SIG-M5 treated with dmso at 0.1 percent for 504 hours (cell line): ENCODE results near the gene TMEM106C.

Experiments
- DNase-seq: peaks from one replicate; lab custom pipeline; 2025; ENCODE audit not compliant: unreplicated experiment; lab: John Stamatoyannopoulos, UW

Gene TMEM106C

DNA sequence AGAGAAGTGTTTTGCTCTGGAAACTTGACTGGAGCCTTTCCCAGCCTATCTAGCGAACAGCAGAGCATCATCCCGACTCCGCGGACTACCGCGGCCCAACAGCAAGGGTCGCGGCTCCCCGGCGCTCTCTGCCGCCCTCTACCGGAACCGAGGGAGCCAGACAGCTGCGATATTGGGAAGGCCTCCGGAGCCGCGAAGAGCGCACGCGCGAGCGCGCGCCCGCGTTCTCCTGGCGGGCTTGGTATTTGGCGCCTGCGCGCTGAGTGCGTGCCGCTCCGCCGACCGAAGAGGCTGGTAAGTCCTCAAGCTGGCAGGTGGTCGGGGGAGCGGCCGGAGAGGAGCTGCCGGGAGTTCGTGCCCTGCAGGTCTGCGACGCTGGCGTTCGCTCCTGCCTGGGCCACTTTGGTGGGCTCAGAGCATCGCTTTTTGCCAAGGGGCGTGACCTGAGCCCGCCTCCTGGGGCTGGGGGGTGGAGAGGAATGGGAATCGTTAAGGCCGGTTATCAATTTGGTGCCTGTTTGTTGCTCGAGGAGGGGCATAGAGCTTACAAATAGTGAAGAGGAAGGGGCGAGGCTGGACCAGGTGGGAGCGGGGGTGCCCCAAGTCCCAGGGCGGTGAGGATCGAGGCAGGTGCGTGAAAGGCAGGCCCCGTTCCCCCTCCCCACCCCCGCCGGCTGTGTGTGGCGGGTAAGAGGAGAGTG lies at the start of gene TMEM106C:
Gene TMEM106C (plus strand): TSS at position 257 of the 701 bp plus-strand sequence. CDS start 641 bp downstream, outside the sequence.
- DNase-seq = peak; percentile 89

- no peak for DNase-seq
These were observed 42.5 kb upstream of the TMEM106C start for GRCh38 chr12:47920913-47921312.

GRCh38 chr12:47921907-47922306 lies 41.5 kb upstream of the TMEM106C start:
- DNase-seq = no peak

GRCh38 chr12:47927346-47927745 lies 36.0 kb upstream of the TMEM106C start:
- DNase-seq = no peak

DNA sequence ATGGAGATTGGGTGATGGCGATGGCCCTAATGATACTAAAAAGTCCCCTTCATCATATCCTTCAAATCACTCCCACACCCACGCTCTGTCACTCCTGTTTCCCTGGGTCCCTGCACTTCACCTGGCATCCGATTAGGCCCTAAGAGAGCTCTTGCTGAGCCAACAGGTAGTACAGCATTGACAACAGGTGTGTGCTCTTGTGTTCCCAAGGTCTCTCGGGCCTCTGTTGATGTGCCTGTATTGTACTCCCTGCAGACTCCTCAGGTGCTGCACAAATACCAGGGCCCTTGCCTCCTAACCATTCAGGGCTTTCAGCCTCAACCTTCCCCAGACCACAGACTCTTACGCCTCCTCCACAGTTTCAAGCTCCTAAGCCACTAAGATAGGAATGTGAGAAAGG lies 32.8 kb upstream of the TMEM106C start:
- DNase-seq = no peak

GRCh38 chr12:47931187-47931586 lies 32.2 kb upstream of the TMEM106C start:
- DNase-seq = no peak

DNA sequence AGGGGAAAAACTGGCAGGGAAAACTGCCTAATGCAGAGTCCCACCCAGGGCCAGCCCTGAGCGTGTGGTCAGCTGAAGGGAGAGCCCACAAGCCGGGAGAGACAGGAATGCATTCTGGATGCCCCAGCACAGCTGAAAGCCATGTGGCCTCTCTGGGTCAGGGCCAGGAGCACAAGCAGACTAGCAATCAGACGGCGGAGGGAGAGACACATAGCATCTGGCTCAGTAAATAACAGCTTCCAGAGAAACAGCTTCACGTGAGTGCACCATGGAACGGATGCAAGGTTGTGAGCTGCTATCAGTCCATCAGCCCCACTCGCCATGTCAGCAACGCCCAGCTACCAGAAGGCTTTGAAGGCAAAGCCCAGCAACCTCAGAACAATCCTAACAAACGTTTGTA lies 28.2 kb upstream of the TMEM106C start:
- DNase-seq = no peak

- DNase-seq = peak; percentile 15
These were observed 25.3 kb upstream of the TMEM106C start for GRCh38 chr12:47938093-47938492.

GRCh38 chr12:47938594-47938993 lies 24.8 kb upstream of the TMEM106C start:
- DNase-seq = no peak

- no peak for DNase-seq
These were observed 24.3 kb upstream of the TMEM106C start for GRCh38 chr12:47939009-47939601.

- DNase-seq = no peak
These were observed 22.5 kb upstream of the TMEM106C start for GRCh38 chr12:47940773-47941474.

DNA sequence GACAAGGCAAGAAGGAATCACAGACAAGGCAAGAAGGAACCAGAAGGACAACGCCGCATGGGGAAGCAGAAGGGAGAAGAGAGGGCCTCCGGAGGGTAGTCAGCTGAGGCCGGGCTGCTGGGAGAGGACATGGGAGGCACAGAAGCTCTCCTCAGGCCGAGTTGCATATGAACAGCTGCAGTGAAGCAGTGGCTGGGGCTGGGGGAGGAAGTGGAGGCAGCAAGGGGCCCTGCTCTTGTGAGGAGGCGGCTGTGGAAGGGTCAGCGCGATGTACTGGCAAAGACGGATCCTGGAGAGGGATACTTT lies 22.0 kb upstream of the TMEM106C start:
- no peak for DNase-seq

DNA sequence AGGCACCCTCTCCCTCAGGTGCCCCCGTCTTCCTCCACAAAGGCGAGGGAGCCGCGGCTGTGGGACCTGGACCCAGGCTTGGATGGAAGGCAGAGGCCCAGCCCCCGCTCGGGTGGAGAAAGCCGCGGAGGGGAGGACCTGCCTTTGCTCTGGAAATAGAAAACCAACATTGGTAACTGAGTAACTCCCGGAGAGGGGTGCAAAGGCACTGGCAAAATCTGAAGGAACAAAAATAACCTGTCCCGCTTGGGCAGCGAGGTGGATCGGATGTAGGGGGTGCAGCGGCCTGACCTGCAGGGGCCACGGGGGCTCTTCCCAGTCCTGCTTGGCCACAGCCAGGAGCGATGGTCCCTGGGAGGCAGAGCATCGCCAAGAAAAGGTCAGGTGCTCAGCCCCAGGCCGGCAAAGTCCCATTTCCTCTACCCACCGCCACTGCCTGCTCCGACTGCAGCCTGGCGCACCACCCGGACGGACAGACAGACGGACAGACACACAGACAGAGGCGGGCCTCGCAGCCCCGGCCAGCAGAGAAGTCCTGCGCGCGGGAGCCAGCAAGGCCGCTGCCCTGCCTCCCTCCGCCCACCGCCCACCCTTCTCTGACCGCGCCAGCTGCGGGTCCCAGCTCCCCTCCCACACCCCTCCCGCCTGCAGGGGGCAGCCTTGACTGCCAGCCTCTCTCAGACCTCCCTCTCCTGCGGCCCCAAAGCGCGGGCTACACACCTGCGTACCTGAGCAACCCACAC lies 21.4 kb upstream of the TMEM106C start:
- DNase-seq = no peak

DNA sequence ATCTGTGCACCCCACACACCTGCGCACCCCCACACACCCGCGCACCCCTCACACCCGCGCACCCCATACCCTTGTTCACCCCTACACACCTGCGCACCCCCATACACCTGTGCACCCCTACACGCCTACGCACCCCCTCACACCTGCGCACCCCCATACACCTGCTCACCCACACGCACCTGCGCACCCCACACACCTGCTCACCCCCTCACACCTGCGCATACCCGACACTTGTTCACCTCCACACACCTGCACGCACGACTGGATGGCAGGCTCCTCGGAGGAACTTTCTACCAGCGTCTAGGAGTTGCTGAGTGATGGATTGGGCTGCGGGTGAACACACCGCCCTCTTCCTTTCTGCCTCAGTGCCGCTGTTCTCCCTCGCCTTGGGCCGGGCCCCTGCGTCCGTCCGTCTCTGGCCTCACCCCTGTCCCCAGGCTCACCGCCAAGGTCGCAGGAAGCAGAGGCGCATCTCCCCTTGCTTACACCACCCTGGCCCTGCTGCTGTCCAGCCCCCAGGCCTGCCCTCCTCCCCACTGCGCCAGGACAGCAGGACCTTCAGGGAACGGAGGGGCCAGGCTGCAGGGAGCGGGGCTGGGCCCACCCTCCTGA lies 20.7 kb upstream of the TMEM106C start:
- DNase-seq = no peak

DNA sequence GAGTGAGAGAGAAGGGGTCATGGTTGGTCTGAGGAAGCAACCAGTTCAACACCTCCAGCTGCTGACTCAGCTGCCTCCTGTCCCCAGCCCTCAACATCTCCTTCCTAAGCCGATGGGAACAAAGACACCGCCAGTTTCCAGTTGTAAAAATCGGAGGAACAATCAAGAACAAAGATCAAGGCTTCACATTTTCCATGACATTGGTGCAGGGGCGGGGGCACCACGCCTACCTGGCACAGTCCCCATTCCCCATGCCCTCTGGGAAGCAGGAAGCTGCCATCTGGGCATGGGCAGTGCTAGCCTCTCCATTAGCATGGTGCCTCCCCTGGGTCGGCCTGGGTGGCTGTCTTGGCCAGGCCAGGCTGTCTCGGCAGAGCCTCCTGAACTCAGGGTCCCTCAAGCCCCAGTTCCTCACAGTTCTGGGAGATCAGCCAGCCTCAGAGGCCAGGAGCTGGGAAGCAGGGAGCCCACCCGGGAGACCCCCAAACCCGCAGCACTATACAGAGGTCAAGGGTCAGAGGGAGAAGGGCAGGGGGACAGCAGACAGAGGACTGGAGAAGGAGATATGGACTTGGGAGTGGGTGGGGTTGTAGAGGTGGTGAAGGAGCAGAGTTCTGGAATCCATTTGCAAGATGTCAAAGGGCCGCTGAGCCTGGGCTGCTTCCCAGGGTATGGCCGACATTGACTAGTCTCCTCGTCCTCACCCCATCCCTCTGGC lies 19.6 kb upstream of the TMEM106C start:
- DNase-seq = no peak

DNA sequence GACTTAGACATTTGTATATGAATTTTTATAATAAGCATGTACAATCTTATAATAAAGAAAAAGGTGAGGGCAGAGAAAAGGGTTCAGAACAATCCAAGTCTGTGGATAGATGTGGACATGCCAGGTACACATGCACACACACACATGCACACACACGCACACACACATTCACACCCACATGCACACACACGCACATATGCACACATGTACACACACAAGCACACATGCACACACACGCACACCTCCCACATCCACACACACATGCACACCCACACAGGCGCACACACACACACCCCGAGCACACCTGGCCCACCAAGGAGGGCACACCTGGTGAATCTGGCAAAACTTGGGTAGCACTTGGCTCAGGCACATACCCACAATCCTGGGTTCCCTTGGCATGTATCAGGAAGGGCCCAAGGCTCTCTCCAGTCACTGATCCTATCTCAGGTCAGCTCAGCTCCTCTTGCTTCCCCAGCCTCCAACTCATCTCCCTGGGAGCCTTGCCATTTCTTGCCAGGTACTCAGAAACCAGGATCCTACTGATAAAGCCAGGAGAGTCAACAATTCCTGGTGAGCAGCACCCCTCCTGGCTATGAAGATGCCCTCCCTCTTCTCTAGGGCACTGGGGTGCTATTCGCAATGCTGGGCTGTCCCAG lies 18.6 kb upstream of the TMEM106C start:
- DNase-seq = no peak

DNA sequence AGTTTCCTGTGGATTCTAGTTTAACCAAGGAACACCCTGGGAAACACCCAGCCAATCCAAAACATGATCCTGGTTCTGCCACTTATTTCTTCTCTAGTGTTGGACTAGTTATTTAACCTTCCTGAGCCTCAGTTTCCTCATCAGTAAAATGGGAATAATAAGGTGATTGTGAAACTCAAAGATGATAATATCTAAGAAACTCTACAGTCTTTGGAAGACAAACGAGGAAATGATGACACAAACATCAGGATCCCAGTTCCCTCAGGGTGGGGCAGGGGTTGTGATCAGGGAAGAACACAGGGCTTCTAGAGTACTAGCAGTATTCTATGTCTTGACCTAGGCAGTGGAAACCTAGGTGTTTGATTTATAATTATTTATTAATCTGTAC lies 18.1 kb upstream of the TMEM106C start:
- no peak for DNase-seq

DNA sequence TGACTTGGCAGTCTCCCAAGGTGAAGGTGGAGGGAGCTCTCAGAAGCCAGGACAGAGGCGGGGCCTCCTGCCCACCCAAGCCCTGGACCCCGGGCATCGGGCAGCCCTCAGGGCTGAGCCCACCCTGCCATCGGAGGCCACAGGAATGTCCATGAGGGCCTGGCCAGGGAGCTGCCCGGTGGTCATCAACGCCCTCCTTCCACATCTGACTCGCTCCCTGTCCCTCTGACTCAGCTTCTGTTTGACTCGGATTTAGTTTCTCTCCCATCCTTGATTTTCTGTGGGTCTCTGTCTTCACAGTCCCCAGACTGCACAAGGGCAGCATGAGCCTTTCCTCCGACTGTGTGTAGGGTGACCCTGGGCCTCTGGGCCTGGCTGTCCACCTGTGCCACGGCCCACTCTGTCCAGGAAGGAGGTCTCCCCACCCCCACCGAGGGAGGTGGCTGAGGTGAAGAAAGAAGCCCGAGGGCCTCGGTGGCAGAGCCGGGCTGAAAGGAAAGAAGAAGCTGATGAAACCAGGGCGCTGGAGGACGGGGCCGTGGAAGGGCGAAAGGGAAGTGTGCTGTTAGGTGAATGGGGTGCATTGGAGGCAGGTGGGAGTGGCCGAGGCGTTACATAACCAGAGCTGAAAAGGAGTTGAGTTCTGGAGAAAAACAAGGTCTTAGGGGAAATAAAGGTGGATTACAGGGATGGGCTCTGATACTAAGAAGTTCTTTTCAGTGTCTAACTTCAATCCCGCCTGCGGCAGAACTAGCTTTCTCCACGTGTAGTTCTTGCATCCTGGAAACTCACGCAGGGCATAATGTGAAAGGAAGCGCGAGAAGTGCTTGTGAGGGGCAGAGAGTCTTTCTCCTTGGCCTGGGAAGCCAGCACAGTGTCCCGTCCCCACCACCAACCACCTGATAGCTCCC lies 16.7 kb upstream of the TMEM106C start:
- DNase-seq = peak; percentile 83

GRCh38 chr12:47947341-47947740 lies 16.1 kb upstream of the TMEM106C start:
- DNase-seq = no peak
